ENCODE data around the gene IVD. TPM values are rescaled to one million over a fixed set of nuclear protein-coding genes. Genes with fewer than 3 reads are reported as not detected.

The IVD gene
- polyA plus RNA-seq, 1 of the 3 experiments (the other 2 are of a cell fraction): 54.2 TPM

- Histone ChIP-seq H3K9me3 (no peaks in the 10 kb centered on the region), H3K27me3 (ENCODE audit: insufficient read depth) (no peaks in the 10 kb centered on the region), H3K4me3 (ENCODE audit: low read depth in 2 of 2, low read length in 1 of 2) (no peak overlapping the region), H3K4me2 (no peak overlapping the region), H3K9me2 (no peaks in the 10 kb centered on the region), H3K9ac (no peak overlapping the region), H3K36me3 (replicated peaks in 1 of 2; ENCODE audit: control insufficient read depth in 1 of 2, insufficient read depth in 2 of 2, low read length in 1 of 2) (no peaks in the 10 kb centered on the region), H3K79me2 (ENCODE audit: insufficient read depth) (peaks cover 88% of the 10 kb centered on the region), H3K27ac (ENCODE audit: low read depth in 2 of 2, low read length in 1 of 2) (no peak overlapping the region), H3K4me1 (ENCODE audit: control insufficient read depth in 1 of 2, insufficient read depth in 2 of 2, low read depth in 1 of 2, low read length in 1 of 2) (peaks cover 6 to 18% of the 10 kb centered on the region in 2 experiments; a peak in 3 of 4 replicates), H3F3A (replicated peaks; ENCODE audit: insufficient read depth) (no peaks in the 10 kb centered on the region), H2AFZ (ENCODE audit: low read depth) (no peak overlapping the region), H4K20me1 (ENCODE audit: insufficient read depth) (peaks cover 71% of the 10 kb centered on the region)
- DNase-seq: no peak
- TF ChIP-seq USF2 (IDR thresholded peaks at IDR 0.05; ENCODE audit: borderline replicate concordance, low read depth, low read length) (no peak), YY1 (IDR thresholded peaks at IDR 0.05; ENCODE audit: low read depth) (no peak), FOXJ3 (CRISPR knock-in tag; IDR thresholded peaks at IDR 0.05) (no peak), SMC3 (IDR thresholded peaks at IDR 0.05; ENCODE audit: low read depth, low read length) (no peak), SIN3A (IDR thresholded peaks at IDR 0.05; ENCODE audit: borderline replicate concordance, low read depth, low read length) (no peak), MEF2A (IDR thresholded peaks at IDR 0.05; ENCODE audit: borderline replicate concordance, low read depth) (no peak), RXRA (IDR thresholded peaks at IDR 0.05; ENCODE audit: borderline replicate concordance, low read depth) (no peak), MAX (IDR thresholded peaks at IDR 0.05; ENCODE audit: low read depth) (no peak), ELF1 (IDR thresholded peaks at IDR 0.05) (no peak), RAD21 (IDR thresholded peaks at IDR 0.05; ENCODE audit: low read length) (no peak), TEAD4 (IDR thresholded peaks at IDR 0.05; ENCODE audit: borderline replicate concordance, insufficient read depth) (no peak), GATA2 (CRISPR knock-in tag; IDR thresholded peaks at IDR 0.05) (no peak), FOSL2 (IDR thresholded peaks at IDR 0.05; ENCODE audit: borderline replicate concordance, low read depth) (no peak)
- 100% methylated on average over 2 of the region's 3 CpGs for WGBS (ENCODE audit: low lambda C conversion rate)
- ChIA-PET CTCF (interaction anchor here (0.6 to 2.3 kb wide), 3 partner anchors 12 to 186 kb away, joined by 3 to 8 read pairs (median 3); no protein-coding TSS in a partner anchor), POLR2A (interaction anchor here (0.6 kb wide), 1 partner anchor 23 kb away, joined by 3 read pairs; no protein-coding TSS in a partner anchor)
These were observed 40.5 kb downstream of the IVD start for GRCh38 chr15:40446144-40446543.

- H3K9ac ChIP-seq: no peak overlapping the region
- WGBS (ENCODE audit: low lambda C conversion rate): 95% methylated on average over 4 of the region's 4 CpGs
- no peak overlapping the region for H3K4me3 ChIP-seq (ENCODE audit: low read depth in 2 of 2, low read length in 1 of 2)
- H3K4me2 ChIP-seq: no peak overlapping the region
- H4K20me1 ChIP-seq (ENCODE audit: insufficient read depth): peaks cover 78% of the 10 kb centered on the region
- H3K9me2 ChIP-seq: no peaks in the 10 kb centered on the region
- POLR2A ChIA-PET: no interaction called here
- no peaks in the 10 kb centered on the region for H3F3A ChIP-seq (replicated peaks; ENCODE audit: insufficient read depth)
- H3K27me3 ChIP-seq (ENCODE audit: insufficient read depth): no peaks in the 10 kb centered on the region
- DNase-seq: no peak
- no peak overlapping the region for H3K27ac ChIP-seq (ENCODE audit: low read depth in 2 of 2, low read length in 1 of 2)
- CTCF ChIA-PET: interaction anchor here (0.8 to 1.1 kb wide), 3 partner anchors 11 to 103 kb away, joined by 3 read pairs; partner anchors contain the start of gene CHST14
- H3K4me1 ChIP-seq (ENCODE audit: control insufficient read depth in 1 of 2, insufficient read depth in 2 of 2, low read depth in 1 of 2, low read length in 1 of 2): peaks cover 6% of the 10 kb centered on the region in 2 experiments; a peak in 2 of 4 replicates
- no peaks in the 10 kb centered on the region for H3K9me3 ChIP-seq
- no peak overlapping the region for H2AFZ ChIP-seq (ENCODE audit: low read depth)
- no peaks in the 10 kb centered on the region for H3K36me3 ChIP-seq (replicated peaks in 1 of 2; ENCODE audit: control insufficient read depth in 1 of 2, insufficient read depth in 2 of 2, low read length in 1 of 2)
- peaks cover 92% of the 10 kb centered on the region for H3K79me2 ChIP-seq (ENCODE audit: insufficient read depth)
- TF ChIP-seq PBX3 (IDR thresholded peaks at IDR 0.05) (no peak), FOXM1 (IDR thresholded peaks at IDR 0.05; ENCODE audit: low read depth) (no peak), SIN3A (IDR thresholded peaks at IDR 0.05; ENCODE audit: borderline replicate concordance, low read depth, low read length) (no peak), USF2 (IDR thresholded peaks at IDR 0.05; ENCODE audit: borderline replicate concordance, low read depth, low read length) (no peak), RAD21 (IDR thresholded peaks at IDR 0.05; ENCODE audit: low read length) (no peak), GATA2 (CRISPR knock-in tag; IDR thresholded peaks at IDR 0.05) (no peak), IRF3 (IDR thresholded peaks at IDR 0.05; ENCODE audit: low read depth, low read length) (no peak), ZBTB33 (IDR thresholded peaks at IDR 0.05; ENCODE audit: borderline replicate concordance, low read depth) (no peak), TCF12 (IDR thresholded peaks at IDR 0.05) (no peak), FOXJ3 (CRISPR knock-in tag; IDR thresholded peaks at IDR 0.05) (no peak), MEF2A (IDR thresholded peaks at IDR 0.05; ENCODE audit: borderline replicate concordance, low read depth) (no peak), CTCF (IDR thresholded peaks at IDR 0.05) (no peak), FOSL2 (IDR thresholded peaks at IDR 0.05; ENCODE audit: borderline replicate concordance, low read depth) (no peak)
These were observed 42.8 kb downstream of the IVD start for GRCh38 chr15:40448354-40448753.

All from SK-N-SH (cell line).